ENCODE measurements around the gene MMP17.

DNA sequence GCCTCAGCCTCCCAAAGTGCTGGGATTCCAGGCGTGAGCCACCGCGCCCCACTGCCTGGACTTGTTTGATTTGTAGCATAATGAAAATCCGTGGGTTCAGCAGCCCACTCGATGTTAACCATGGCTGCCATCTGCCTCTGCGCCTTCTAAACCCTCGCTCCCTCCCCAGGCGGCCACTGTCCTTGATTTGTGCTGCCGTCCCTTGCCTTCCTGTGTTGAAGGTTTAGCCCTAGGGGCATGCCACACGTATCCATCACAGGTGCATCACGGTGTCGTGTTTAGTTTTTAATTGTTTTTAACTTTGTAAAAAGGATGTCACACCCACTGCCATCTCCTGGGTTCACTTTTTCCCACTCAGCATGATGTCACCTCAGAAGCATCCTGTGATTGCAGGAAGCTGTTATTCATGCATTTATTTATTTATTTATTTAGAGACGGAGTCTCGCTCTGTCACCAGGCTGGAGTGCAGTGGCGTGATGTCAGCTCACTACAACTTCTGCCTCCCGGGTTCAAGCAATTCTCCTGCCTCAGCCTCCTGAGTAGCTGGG is 41.8 kb downstream of the MMP17 start:
- TF ChIP-seq POLR2A (IDR thresholded peaks at IDR 0.05; ENCODE audit: low read length) (no peak), GATA1 (IDR thresholded peaks at IDR 0.05; ENCODE audit: low read depth, low read length) (no peak)

Measured in erythroblast (primary cell).